NT2/D1 (cell line): ENCODE measurements around the gene YIPF7.
A peak's percentile ranks its signal among the peaks of the same experiment; 100 is the strongest.

Experiments
- DNase-seq: peaks from one replicate; pipeline ENCODE4 v3.0.0-alpha.2; 2011; ENCODE audit warnings: low read depth, low spot score
- H3K27me3 ChIP-seq: 2 replicates; pipeline ENCODE4 v1.6.0; 2011; ENCODE audit warnings: mild to moderate bottlenecking; ENCODE audit not compliant: insufficient read length, insufficient read depth
- H3K36me3 ChIP-seq: 2 replicates; pipeline ENCODE4 v1.6.1; 2011; ENCODE audit warnings: mild to moderate bottlenecking, low read length, mixed read lengths; ENCODE audit not compliant: insufficient read depth, insufficient read length
- H3K4me1 ChIP-seq: 2 replicates; pipeline ENCODE4 v1.5.1; 2011; ENCODE audit not compliant: insufficient read depth, insufficient read length
- H3K4me3 ChIP-seq: 2 replicates; pipeline ENCODE4 v1.5.1; 2011; ENCODE audit warnings: low read depth; ENCODE audit not compliant: insufficient read length
- H3K9ac ChIP-seq: 2 replicates; pipeline ENCODE4 v1.6.0; 2011; ENCODE audit warnings: low read depth; ENCODE audit not compliant: insufficient read length
- H3K9me3 ChIP-seq: 2 replicates; pipeline ENCODE4 v1.5.1; 2011; ENCODE audit warnings: mild to moderate bottlenecking, low read length; ENCODE audit not compliant: insufficient read depth
- SUZ12 ChIP-seq: IDR thresholded peaks from 2 replicates; pipeline ENCODE4 v1.6.1; 2011; ENCODE audit not compliant: insufficient read length, insufficient read depth; ENCODE audit errors: extremely low read depth
- YY1 ChIP-seq: IDR thresholded peaks from 2 replicates; pipeline ENCODE4 v1.6.1; 2011; ENCODE audit not compliant: insufficient read length, insufficient read depth
- ZNF274 ChIP-seq: IDR thresholded peaks from 2 replicates; pipeline ENCODE4 v1.6.1; 2011; ENCODE audit warnings: mild to moderate bottlenecking, low read depth, low read length

Gene YIPF7

DNA sequence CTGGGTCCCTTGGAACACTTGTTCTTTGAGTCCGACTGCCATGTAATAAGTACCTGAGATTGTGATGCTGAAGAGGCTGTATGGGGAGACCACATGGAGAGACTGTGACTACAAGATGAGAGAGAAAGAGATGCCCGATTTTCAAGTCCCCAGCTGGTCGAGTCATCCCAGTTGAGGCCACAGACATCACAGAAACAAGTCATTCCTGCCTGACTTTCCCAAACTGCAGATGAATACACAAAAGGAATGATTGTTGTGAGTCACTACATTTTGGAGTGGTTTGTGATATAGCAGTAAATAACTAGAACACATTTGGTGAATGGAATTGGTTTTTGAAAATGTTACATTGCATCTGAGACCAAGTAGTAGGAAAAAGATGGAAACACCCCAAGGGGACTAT is 9.0 kb upstream of the YIPF7 start:
- TF ChIP-seq SUZ12 = no peak
- no peak for TF ChIP-seq ZNF274
- TF ChIP-seq YY1 = no peak
- Histone ChIP-seq H3K27me3 (no peaks in the 10 kb centered on the region), H3K9me3 (no peaks in the 10 kb centered on the region), H3K4me1 (no peaks in the 10 kb centered on the region), H3K9ac (no peak overlapping the region), H3K36me3 (no peaks in the 10 kb centered on the region), H3K4me3 (no peak overlapping the region)
- no peak for DNase-seq

DNA sequence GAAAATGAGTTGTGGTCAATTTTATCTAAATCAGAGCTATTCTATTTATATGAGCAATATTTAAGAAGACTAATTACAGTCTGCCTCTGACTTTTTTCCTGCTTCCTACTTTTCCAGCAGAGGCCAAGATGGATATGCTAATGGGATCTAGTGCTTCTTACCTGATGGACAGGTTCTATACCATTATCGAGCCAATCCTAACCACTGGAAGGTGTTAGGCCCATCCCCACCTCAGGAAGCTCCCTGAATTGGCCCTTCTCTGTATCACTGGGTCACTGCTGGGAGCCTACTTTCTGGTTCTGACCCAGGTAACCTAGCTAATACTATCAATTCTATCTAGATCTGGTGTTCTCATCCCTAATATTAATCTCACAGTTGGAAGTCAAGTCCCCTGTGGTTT is 577 bp upstream of the YIPF7 start:
- TF ChIP-seq ZNF274 (no peak), YY1 (no peak), SUZ12 (no peak)
- H3K27me3 ChIP-seq = no peaks in the 10 kb centered on the region
- no peaks in the 10 kb centered on the region for H3K9me3 ChIP-seq
- no peak for DNase-seq
- no peak overlapping the region for H3K4me3 ChIP-seq
- no peaks in the 10 kb centered on the region for H3K4me1 ChIP-seq
- H3K36me3 ChIP-seq = no peaks in the 10 kb centered on the region
- no peak overlapping the region for H3K9ac ChIP-seq

DNA sequence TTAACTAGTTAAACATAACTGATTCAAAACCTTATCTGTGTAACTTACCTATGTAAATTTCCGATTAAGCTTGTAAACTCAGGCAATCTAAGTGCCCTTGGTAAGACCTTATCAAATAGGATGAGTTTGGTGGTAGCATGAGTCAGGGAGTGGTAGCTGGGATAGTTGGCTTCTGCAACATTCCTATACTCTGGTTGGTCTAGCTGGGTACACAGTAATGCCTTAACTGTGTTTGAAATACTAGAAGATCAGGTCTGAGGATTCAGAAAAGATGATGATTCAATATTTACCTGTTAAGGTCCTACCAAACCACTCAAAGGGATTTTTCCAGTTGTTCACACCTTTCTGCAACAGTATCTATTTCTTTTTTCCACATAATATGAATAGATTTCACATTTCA is 5.3 kb downstream of the YIPF7 start:
- H3K27me3 ChIP-seq = no peaks in the 10 kb centered on the region
- H3K9me3 ChIP-seq = peaks cover 16% of the 10 kb centered on the region; the same call in 1 of the 2 replicates
- no peak for TF ChIP-seq YY1
- no peak for TF ChIP-seq ZNF274
- TF ChIP-seq SUZ12 = no peak
- no peaks in the 10 kb centered on the region for H3K4me1 ChIP-seq
- no peak for DNase-seq
- no peak overlapping the region for H3K9ac ChIP-seq
- H3K4me3 ChIP-seq = no peak overlapping the region
- H3K36me3 ChIP-seq = no peaks in the 10 kb centered on the region

DNA sequence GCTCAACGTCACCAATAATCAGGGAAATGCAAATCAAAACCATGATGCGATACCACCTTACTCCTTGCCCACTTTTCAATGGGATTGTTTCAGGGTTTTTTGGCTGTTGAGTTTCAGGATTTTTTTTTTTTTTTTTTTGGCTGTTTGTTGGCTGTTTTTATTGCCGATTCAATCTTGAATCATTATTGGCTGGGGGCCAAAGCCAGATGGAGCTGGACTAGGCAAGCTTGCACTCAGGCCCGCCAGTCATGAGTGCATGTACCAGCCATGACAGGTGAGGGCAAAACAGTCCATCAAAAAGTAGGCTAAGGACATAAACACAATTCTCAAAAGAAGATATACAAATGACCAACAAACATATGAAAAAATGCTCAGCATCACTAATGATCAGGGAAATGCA is 13.3 kb downstream of the YIPF7 start:
- TF ChIP-seq YY1 (no peak), ZNF274 (no peak), SUZ12 (no peak)

DNA sequence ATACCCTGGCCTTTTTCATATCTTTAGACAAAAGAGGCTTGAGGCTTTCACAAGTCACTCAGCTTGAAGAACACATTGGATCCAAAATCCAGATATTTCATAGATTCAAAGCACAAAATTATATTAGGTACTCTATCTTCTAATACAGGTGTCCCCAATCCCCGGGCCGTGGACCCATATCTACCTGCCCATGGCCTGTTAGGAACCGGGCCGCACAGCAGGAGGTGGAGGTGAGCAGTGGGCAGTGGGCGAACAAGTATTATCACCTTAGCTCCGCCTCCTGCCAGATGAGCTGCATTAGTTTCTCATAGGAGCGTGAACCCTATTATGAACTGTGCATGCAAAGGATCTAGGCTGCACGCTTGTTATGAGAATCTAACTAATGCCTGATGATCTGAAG is 18.7 kb downstream of the YIPF7 start:
- no peaks in the 10 kb centered on the region for H3K4me1 ChIP-seq
- no peak for TF ChIP-seq YY1
- no peak for TF ChIP-seq SUZ12
- TF ChIP-seq ZNF274 = no peak
- H3K9me3 ChIP-seq = no peaks in the 10 kb centered on the region

More for the DNA sequence above, 13.3 kb downstream of the YIPF7 start:
- no peaks in the 10 kb centered on the region for H3K4me1 ChIP-seq
- no peak overlapping the region for H3K4me3 ChIP-seq
- no peaks in the 10 kb centered on the region for H3K36me3 ChIP-seq
- no peak for DNase-seq
- H3K27me3 ChIP-seq = no peaks in the 10 kb centered on the region
- peaks cover 4% of the 10 kb centered on the region; the same call in 1 of the 2 replicates for H3K9me3 ChIP-seq
- no peak overlapping the region for H3K9ac ChIP-seq

DNA sequence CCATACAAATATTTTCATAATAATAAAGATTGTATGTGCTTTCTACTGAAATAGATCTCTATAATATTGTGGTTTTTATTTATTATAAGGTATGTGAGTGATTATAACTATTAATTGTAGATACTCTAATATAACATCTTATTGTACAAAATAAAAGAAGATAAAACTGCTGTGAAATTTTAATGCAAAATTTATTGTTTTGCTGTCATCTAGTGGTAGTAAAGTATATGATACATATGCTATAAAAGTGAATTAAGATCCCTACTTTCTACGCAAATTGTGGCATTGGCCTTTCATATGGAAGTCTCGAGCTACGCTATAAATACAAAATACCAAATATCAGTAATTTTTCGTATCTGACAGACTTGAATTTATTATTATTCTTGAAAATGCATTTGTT is 19.3 kb downstream of the YIPF7 start:
- Histone ChIP-seq H3K27me3 (no peaks in the 10 kb centered on the region), H3K4me3 (no peak overlapping the region), H3K36me3 (no peaks in the 10 kb centered on the region), H3K9me3 (no peaks in the 10 kb centered on the region), H3K4me1 (no peaks in the 10 kb centered on the region), H3K9ac (no peak overlapping the region)
- no peak for TF ChIP-seq YY1
- TF ChIP-seq ZNF274 = no peak
- no peak for TF ChIP-seq SUZ12
- no peak for DNase-seq

More for the DNA sequence above, 18.7 kb downstream of the YIPF7 start:
- Histone ChIP-seq H3K27me3 (no peaks in the 10 kb centered on the region), H3K9ac (no peak overlapping the region), H3K4me3 (no peak overlapping the region), H3K36me3 (no peaks in the 10 kb centered on the region)
- no peak for DNase-seq

DNA sequence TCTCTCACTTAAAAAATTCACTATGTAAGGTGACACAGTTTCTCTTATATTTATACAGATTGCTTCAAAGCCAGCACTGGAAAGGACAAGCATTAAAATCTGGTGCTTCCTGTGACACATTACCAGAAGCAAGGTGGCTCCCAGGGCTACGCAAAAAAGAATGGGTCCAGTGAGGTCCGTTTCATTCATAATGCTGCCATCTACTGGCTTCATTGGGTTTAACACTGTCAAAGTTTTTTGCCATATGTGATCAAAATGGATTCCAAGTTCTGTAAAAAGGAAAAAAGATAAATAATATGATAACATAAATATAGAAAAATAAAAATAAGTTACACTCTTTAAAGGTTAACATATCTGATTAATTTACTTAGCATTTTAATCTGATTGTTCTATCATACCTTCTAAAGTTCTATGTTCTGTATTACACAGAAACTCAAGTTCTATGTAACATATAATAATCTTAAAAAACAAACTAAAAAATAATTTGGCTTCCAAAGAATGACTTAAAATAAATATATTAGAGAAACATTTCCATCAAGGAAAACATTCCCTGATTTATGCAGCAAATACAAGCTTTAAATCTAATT is 22.1 kb downstream of the YIPF7 start:
- TF ChIP-seq SUZ12 = no peak
- TF ChIP-seq YY1 = no peak
- no peak for TF ChIP-seq ZNF274

DNA sequence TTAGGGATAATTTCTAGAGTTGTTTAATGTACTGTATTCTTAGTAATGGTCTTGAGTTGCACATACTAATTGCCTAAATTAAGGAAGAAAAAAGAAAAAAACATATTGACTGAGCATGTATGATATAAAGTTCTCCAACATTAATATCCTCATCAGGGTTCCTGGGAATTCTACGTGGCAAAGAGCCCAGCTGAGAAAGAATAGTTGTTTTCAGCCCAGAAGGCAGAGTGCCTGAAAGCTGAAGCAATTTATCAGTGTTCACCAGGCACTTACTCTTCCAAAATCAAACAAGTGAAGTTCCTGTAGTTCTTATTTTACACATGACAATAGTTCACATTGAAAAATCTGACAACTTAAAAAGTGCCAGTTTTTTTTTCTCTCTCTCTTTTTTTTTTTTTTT is 27.7 kb downstream of the YIPF7 start:
- Histone ChIP-seq H3K9me3 (no peaks in the 10 kb centered on the region), H3K4me3 (no peak overlapping the region), H3K36me3 (no peaks in the 10 kb centered on the region), H3K4me1 (no peaks in the 10 kb centered on the region), H3K9ac (no peak overlapping the region), H3K27me3 (no peaks in the 10 kb centered on the region)
- TF ChIP-seq ZNF274 (no peak), SUZ12 (no peak), YY1 (no peak)
- no peak for DNase-seq

More for the DNA sequence above, 22.1 kb downstream of the YIPF7 start:
- no peaks in the 10 kb centered on the region for H3K36me3 ChIP-seq
- H3K9ac ChIP-seq = no peak overlapping the region
- DNase-seq = peak; percentile 30
- no peaks in the 10 kb centered on the region for H3K4me1 ChIP-seq
- H3K9me3 ChIP-seq = no peaks in the 10 kb centered on the region
- H3K4me3 ChIP-seq = no peak overlapping the region
- H3K27me3 ChIP-seq = no peaks in the 10 kb centered on the region
